ENCODE results near the gene SPSB1.

The SPSB1 gene

DNA sequence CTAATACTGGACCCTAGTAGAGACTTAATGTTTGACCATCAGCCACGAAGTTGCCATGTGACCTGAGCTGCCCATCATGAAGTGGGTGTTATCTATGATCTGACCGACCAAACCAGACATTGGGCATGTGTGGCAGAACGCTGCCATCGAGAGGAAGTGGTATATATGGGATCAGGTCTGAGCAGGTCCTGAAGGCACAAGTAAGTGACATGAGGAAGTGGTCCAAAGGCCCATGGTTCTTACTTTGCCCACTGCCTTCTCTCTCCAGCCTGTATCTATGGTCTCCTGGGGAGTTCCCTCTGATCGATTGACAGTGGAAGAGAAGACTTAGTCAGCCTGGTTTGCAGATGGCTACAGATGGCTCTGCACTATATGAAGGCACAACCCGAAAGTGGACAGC, 7.9 kb downstream of the SPSB1 start:
- no peak for DNase-seq (ENCODE audit: low read depth)

DNA sequence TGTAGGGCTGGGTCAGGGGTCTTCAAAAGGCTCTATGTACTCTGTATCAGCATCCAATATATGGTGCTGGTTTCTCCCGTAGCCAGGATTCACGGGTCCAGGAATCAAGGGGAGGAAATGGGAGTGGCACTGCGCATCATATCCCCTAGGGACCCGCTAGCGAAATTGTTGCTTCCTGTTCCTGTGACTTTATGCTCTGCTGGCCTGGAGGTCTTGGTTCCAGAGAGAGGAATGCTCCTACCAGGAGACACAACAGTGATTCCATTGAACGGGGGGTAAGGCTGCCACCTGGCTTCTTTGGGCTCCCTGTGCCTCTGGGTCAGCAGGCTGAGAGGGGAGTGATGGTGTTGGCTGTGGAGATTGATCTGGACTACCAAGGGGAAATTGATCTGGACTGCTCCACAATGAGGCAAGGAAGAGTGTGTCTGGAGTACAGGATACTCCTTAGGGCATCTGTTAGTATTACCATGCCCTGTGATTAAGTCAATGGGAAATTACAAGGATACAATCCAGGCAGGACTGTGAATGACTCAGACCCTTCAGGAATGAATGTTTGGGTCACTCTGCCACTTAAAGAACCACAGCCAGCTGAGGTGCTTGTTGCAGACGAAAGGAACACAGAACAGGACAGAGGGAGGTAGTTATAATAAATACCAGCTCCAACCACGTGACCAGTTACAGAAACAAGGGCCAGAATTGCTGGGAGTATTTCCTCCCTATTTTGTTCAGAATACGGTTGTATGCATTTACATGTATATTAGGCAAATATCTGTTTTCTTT, 10.2 kb downstream of the SPSB1 start:
- no peak for DNase-seq (ENCODE audit: low read depth)

DNA sequence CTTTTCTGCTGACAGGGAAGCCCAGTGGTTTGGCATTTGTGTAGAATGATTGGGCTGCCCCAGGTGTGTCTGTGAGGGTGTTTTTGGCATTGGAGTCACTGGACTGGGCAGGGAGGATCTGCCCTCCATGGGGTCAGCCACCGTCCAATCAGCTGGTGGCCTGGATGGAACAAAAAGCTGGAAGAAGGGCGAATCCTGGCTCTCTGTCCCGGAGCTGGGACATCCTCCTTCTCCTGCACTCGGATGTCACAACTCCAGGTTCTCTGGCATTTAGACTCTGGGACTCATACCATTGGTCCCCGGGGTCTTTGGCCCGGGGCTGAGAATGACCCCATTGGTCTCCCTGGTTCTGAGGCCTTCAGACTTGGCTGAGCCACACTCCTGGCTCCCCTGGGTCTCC, 11.2 kb downstream of the SPSB1 start:
- DNase-seq (ENCODE audit: low read depth): no peak

DNA sequence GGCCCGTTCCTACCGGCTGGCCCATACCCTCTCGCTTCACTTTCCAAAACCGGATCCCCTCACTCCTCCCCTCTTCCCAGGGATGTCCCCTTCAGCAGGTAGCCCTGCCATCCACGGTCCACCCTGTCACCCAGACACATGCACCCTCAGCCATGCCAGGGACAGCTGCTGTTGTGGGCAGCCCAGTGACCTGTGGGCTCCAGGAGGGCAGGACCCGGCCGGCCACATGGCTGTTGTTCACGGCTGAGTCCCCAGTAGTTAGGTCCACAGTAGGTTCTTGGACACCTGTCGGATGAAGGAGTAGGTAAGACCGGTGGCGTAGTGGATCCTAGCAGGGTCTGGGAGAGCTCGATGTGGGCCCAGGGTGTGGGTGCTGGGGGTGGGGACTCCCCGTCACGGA, 12.5 kb downstream of the SPSB1 start:
- no peak for DNase-seq (ENCODE audit: low read depth)

DNA sequence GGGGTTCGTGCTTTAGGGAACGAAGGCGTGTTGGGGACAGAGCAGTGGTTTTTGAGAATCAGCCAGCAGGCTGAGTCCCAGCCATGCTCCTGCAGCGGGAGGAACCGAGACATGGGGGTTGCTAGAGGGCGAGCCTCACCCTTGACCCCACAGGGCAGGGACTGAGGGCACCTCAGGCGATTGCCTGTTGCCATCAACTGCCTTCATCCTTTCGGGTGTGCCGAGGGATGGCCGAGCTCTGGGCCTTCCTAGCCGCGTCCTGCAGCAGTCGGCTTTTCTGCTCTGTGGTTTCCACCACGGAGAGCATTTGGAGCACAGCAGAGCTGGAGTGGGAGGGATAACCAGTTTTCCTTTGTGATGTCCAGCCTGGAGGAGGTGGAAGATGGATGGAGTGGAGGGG, 13.3 kb downstream of the SPSB1 start:
- DNase-seq (ENCODE audit: low read depth): no peak

DNA sequence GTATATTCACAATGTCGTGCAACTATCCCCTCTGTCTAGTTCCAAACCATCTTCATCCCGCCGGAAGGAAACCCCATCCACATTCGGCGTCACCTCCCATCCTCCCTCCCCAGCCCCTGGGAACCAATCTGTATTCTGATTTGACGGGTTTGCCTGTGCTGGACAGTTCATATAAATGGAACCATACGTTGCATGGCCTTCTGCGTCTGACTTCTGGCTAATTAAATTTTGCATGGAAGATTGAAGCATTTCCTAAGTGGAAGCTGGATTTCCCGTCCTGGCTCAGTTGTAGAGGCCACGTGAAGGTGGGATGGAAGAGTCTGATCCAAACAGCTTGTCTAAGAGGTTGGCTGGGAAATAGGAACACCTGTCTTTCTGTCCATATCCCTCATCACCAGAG, 14.6 kb downstream of the SPSB1 start:
- no peak for DNase-seq (ENCODE audit: low read depth)

DNA sequence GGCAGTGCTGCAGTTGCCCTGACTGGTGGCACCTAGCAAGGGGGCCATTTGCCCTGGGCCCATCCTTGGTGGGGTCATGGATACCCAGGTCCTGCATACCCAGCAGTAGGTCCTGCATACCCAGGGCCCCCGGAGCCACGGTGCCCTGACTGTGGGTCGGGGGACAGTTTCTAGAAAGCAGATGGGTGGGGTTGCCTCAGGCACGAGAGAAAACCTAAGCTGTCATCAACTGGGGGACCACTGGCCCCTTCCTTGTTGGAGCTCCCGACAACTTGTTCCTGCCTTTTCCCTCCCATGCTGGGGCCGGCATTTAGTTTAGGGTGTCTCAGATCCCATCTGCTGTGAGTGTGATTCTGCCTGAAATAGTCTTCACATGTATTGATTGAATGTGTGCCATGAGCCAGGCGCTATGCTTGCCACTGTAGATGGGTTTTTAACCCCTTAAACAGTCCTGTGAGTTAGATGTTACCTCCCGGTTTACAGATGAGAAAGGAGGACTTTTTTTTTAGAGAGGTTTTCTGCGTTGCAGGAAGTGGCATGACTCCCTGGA, 15.6 kb downstream of the SPSB1 start:
- DNase-seq (ENCODE audit: low read depth): no peak

DNA sequence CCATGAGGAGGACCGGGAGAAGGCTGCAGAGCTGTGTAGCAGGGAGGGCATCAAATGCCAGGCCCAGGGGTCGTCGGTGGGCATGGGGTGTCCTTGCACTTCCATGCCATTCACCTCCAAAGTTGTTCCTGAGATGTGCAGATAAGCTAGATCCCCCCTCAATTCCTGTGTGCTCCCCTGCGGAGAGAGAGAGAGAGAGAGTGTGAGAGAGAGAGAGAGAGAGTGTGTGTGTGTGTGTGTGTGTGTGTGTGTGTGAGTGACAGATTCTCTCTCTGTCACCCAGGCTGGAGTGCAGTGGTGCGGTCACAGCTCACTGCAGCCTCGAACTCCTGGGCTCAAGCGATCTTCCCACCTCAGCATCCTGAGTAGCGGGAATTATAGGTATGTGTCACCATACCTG, 16.4 kb downstream of the SPSB1 start:
- no peak for DNase-seq (ENCODE audit: low read depth)

DNA sequence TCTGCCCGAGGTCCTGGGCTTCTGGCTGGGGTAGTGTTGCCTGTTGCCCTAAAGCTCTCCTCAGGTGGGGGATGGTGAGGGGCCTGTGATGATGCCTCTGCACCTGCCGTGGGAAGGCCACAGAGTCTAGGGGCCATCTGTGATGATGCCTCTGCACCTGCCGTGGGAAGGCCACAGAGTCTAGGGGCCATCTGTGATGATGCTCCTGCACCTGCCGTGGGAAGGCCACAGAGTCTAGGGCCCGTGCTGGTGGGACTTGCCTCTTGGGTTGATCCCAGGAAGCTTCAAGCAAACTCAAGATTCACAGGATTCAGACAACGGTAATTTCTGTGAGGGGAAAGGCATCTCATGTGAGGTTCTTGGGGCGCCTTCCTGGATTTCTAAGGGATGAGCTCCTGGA, 17.3 kb downstream of the SPSB1 start:
- DNase-seq (ENCODE audit: low read depth): no peak

DNA sequence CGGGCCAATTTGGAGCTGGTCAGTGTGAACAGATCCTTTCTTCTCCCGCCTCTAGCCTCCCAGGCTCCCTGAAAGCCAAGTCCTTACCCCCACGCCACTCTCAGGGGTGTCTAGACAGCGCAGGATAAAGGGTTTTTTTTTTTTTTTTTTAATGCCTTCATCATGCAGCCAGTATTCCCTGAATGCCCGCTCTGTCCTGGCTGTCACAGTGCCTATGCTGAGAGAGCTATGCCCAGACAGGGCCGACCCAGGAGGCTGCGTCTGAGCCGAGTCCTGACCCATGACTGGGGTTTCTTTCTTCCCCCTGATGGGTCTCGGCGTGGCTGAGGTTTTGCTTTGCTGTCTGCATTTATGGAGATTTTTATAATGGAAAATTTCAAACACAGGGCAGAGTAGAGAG, 18.3 kb downstream of the SPSB1 start:
- DNase-seq (ENCODE audit: low read depth): no peak

DNA sequence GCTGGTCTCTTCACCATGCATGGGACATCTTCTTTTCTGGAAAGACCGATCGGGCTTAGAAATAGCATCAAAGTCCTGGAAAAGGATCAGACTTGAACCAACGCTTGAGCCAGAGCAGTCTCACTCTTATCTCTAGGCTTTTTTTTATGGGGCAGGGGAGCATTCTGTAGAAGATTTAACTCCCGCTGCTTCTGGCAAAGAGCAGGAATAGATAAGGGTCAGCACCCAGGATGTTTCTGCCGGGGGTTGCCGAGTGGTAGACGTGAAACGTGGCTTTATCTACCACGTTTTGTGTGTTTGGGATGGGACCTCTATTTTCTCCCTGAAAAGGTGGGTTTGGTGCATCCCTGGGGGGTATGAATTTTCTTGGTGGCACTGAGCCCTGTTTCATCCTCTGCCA, 18.8 kb downstream of the SPSB1 start:
- DNase-seq (ENCODE audit: low read depth): no peak

DNA sequence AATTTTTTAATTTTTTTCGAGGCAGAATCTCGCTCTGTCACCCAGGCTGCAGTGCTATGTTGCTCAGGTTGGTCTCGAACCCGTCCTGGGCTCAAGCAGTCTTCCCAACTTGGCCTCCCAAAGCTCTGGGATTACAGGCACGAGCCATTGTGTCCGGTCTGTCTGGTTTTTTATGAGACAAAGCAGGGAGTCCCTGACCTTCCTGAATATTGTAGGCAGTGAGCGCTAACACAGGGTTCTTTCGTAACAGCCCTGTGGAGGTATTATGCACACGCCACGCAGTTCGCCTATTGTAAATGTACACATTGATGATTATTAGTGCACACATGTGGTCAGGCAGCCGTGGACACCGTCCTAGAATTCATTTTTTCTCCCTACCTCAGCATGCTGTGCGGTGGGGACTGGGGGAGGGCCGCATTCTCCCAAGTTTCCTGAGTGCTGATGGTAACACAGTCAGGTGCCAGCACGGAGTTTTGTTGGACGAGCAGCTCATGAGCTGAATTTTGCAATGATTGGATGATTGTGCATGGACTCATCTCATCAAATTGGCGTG, 19.6 kb downstream of the SPSB1 start:
- no peak for DNase-seq (ENCODE audit: low read depth)

DNA sequence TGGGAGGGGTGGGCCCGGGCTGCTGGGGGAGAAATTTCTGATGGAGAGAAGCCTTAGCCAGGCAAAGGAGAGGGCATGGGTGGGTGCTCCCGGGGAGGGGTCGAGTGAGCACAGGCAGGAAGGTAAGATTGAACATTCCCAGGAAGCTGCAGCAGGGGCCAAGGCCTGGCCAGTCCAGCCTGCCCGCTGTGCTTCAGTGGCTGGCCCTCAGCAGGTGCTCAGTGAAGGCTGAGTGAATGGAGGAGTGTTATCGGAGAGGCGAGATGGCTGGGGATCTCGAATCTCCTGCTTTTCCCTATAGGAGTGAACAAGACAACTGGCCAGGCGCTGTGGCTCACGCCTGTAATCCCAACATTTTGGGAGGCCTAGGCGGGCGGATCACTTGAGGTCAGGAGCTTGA, 20.9 kb downstream of the SPSB1 start:
- DNase-seq (ENCODE audit: low read depth): no peak

DNA sequence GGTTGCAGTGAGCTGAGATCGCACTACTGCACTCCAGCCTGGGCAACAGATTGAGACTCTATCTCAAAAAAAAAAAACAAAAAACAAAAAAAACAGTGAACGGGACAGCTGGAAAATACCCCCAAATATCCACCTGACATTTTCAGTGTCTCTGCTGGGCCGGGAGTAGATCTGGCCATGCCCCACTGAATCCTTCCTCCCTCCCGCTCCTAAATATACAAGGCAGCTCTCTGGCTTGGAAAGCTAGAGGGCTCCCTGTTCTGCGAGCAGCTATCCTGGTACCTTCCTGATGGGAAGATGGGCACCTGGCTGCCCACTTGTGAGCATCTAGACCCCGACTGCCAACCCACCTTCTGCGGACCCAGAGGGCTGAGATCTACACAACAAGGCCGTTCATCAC, 21.4 kb downstream of the SPSB1 start:
- no peak for DNase-seq (ENCODE audit: low read depth)

DNA sequence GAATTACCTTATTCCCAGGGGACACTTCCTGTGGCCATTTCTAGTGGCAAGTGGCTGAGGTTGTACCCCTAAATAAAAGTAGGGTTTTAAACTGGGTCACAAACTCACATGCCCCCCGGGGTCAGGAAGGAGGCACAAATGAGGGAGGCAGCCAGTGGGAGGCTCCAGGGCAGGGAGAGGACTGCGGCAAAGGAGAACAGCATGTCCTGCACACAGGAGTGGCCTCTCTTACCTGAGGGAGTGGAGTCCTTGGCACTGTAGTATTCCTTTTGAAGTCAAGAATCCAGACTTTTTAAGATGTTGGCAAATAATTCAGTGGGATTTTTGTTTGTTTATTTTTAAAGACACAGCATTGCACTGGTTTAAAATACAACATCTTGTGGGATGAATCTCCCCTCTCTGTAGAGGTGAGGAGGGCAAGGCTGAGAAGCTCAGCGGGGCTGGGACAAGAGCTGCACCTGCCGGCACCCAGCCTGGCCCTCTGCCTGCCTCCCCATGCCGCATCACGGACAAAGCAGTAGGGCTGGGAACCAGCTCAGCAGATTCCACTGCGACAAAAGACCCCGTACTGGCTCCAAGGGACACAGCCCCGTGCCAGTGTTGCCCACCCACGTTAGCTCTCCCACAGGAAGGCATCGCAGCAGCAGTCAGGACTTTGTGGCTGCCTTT, 22.2 kb downstream of the SPSB1 start:
- no peak for DNase-seq (ENCODE audit: low read depth)

DNA sequence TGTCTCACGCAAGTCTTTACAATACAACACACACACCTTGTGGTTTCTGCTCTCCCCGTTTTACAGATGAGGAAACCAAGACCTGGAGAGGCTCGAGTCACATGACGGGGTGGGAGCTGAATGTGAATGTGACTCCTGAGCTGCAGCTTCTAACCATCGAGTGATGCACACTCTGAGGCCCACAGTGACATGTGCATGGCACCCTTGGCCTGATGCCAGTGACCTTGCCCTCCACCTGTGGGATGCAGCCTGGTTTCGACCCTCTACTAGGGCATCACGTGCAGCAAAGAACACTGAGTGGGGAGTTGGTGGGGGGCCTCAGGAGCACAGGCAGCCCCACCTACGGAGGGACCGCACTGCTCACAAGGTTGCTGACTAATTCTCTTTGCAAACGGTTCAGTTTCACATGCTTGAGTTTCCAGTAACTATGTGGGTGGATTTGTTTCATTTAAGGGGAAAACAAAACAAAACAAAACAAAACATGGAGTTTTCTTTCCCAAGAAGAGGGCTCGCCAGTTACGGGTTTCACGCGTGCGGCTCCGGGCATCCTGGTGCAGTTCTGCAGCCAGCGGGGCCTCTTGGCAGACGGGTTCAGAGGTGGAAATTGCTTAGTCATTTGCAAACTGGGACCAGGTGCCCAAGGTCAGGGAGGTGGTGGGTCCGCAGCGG, 22.9 kb downstream of the SPSB1 start:
- no peak for DNase-seq (ENCODE audit: low read depth)

DNA sequence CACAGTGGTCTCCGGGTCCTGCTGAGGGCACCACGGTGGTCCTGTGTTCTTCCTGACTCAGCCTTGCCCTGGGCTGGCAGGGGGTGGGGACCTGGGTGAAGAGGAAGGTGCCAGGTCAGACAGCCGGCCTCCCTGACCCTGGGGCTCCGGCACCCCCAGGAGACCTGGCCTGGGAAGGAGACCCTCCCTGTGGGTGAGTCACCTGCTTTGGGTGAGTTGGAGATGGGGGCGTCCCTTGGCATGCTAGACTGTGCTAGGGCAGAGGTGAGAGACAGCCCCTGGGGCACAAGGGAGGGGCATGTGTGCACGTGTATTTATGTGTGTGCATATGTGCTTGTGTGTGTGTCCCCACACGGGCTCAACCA, 23.4 kb downstream of the SPSB1 start:
- DNase-seq (ENCODE audit: low read depth): no peak

DNA sequence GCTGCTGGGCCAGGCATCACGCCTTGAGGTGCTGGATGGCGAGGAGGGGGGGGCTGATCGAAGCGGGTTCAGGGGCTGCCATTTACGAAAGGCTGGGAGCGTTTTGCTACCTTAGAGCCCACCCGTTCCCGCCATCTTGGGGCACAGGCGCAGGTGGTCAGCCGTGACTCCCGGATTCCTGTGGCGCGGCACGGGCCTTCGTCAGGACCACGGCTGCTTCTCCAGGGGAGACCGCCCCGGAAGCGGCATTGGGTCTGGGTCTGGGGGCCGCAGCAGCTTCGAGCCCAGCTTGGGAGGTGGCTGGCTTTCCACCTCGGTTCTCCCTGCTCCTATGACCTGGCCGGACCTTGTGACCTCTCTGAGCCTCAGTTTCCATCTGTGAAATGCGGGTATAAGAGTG, 23.8 kb downstream of the SPSB1 start:
- no peak for DNase-seq (ENCODE audit: low read depth)

DNA sequence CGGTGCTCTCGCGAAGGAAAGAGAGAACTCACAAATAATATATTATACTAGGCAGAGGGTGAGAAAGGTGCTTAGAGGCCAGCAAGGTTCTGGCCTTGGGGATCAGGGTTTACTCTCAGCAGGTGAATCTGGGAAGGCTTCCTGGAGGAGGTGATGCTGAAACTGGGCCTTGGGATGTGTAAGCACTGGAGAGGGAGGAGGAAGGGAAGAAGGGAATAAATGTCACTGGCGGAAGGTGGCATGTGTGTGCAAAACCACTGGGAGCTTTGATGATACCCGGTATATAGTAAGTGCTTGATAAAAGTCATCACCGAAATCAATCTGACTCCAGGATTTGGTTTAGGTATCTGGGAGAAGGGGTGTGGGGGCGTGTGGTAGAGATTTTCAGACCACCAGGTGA, 24.4 kb downstream of the SPSB1 start:
- DNase-seq (ENCODE audit: low read depth): no peak

DNA sequence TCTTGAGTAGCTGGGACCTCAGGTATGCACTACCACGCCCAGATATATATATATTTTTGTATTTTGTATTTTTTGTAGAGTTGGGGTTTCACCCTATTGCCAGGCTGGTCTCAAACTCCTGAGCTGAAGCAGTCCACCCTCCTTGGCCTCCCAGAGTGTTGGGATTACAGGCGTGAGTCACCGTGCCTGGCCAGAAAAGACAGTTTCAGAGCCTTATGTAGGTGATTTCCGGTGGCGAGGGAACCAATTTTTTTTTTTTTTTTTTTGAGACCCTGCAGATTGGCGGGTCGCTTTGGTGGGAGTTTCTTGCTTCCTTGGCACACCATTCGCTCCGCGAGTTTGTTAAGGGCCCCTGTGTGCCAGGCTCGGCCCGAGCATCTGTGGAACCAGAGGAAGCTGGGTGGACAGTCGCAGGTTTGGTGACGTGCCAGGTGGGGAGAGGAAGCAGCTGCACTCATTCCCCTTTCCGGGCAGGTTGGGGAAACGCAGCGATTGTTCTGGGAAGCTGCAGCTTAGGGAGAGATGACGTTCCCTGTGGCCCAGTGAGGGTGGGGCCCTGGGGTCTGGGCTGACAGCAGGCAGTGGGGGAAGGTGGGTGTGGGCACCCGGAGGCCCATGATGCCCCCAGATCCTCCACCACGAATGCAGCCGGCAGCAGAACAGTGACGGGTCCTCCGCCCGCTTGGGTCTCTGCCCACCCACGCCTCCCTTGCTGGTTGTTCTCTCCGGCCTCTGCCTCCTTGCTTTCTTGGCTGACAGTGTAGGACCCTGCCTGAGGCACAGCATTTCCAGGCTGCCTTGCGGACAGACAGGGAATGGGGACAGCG, 25.1 kb downstream of the SPSB1 start:
- DNase-seq (ENCODE audit: low read depth): no peak

DNA sequence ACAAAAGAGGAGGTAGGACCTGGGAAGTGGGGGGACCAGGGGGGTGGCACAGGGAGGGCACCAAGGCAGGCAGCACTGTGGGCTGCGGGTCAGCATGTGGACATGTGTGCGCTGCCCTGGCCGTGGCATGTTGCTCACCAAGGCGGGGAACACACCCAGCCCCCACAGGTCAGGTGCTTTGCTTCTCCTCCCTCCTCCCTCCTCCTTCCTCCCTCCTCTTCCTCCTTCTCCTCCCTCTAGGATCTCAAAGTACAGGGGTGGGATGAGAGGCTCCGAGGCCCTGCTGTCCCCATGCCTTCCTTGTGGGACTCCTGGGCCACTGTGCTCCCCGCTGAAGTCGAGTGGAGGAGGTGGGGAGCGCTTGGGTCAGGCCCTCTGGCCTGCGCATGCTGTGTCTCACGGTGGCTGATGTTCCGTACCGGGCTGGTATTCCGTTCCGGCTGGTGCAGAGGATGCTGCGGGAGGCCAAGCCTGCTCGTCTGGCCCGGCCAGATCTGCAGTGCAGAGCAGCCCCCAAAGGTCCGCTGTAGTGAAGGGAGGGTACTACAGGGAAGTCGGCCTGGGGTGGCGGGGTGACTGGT, 26.6 kb downstream of the SPSB1 start:
- no peak for DNase-seq (ENCODE audit: low read depth)

Measured in T-helper 22 cell (primary cell).